H9 (cell line): ENCODE results near the gene SASH3. TPM values are rescaled to one million over a fixed set of nuclear protein-coding genes. Genes with fewer than 3 reads are reported as not detected.

Experiments used
- DNase-seq: peaks from one replicate; pipeline ENCODE4 v3.0.0-alpha.2; 2017
- H2AFZ ChIP-seq: one replicate; pipeline ENCODE4 v1.6.1; 2013; ENCODE audit warnings: mild to moderate bottlenecking, low read length, control low read depth, moderate library complexity
- H2AK5ac ChIP-seq: 2 replicates; pipeline ENCODE4 v1.6.1; 2013; ENCODE audit warnings: low read length, control low read depth, mixed read lengths; ENCODE audit not compliant: insufficient read length
- H2BK120ac ChIP-seq: one replicate; pipeline ENCODE4 v1.6.1; 2013; ENCODE audit warnings: low read depth, mild to moderate bottlenecking, low read length, control low read depth, inconsistent platforms; ENCODE audit not compliant: poor library complexity, severe bottlenecking
- H2BK12ac ChIP-seq: 2 replicates; pipeline ENCODE4 v1.6.1; 2013; ENCODE audit warnings: low read length, control low read depth, mixed read lengths, low read depth; ENCODE audit not compliant: insufficient read length
- H2BK15ac ChIP-seq: 2 replicates; pipeline ENCODE4 v1.6.1; 2013; ENCODE audit warnings: low read depth, low read length, control low read depth
- H2BK20ac ChIP-seq: one replicate; pipeline ENCODE4 v1.6.1; 2013; ENCODE audit warnings: low read depth, mild to moderate bottlenecking, low read length, control low read depth, inconsistent platforms; ENCODE audit not compliant: poor library complexity, severe bottlenecking
- H2BK5ac ChIP-seq: 2 replicates; pipeline ENCODE4 v1.6.1; 2013; ENCODE audit warnings: low read length, control low read depth, mixed read lengths; ENCODE audit not compliant: insufficient read length
- H3K14ac ChIP-seq: 2 replicates; pipeline ENCODE4 v1.6.1; 2013; ENCODE audit warnings: low read length, control low read depth; ENCODE audit not compliant: insufficient read depth
- H3K18ac ChIP-seq: 2 replicates; pipeline ENCODE4 v1.6.1; 2013; ENCODE audit warnings: low read depth, mild to moderate bottlenecking, mixed read lengths, low read length, control low read depth; ENCODE audit not compliant: insufficient read length
- H3K23ac ChIP-seq: 2 replicates; pipeline ENCODE4 v1.6.1; 2013; ENCODE audit warnings: low read length, control low read depth, mixed read lengths, low read depth; ENCODE audit not compliant: insufficient read length
- H3K23me2 ChIP-seq: 2 replicates; pipeline ENCODE4 v1.6.1; 2013; ENCODE audit warnings: low read depth, mild to moderate bottlenecking, mixed read lengths, low read length, control low read depth; ENCODE audit not compliant: insufficient read length, poor library complexity, severe bottlenecking
- H3K27ac ChIP-seq: 2 replicates; pipeline ENCODE4 v1.5.1; 2013; ENCODE audit warnings: low read length, control low read depth, mixed read lengths, low read depth; ENCODE audit not compliant: insufficient read length
- H3K27me3 ChIP-seq: 2 replicates; pipeline ENCODE4 v1.6.1; 2013; ENCODE audit warnings: low read length, control low read depth, inconsistent platforms; ENCODE audit not compliant: insufficient read depth
- H3K4ac ChIP-seq: 2 replicates; pipeline ENCODE4 v1.6.1; 2013; ENCODE audit warnings: low read depth, mild to moderate bottlenecking, control low read depth, inconsistent platforms, low read length, moderate library complexity
- H3K4me1 ChIP-seq: 2 replicates; pipeline ENCODE4 v1.6.1; 2013; ENCODE audit warnings: low read length, control low read depth, inconsistent platforms; ENCODE audit not compliant: insufficient read depth
- H3K4me2 ChIP-seq: 2 replicates; pipeline ENCODE4 v1.6.1; 2013; ENCODE audit warnings: low read length, control low read depth, mixed read lengths; ENCODE audit not compliant: insufficient read length, insufficient read depth
- H3K56ac ChIP-seq: 2 replicates; pipeline ENCODE4 v1.6.1; 2013; ENCODE audit warnings: low read depth, mild to moderate bottlenecking, mixed read lengths, low read length, control low read depth; ENCODE audit not compliant: insufficient read length
- H3K79me1 ChIP-seq: 2 replicates; pipeline ENCODE4 v1.6.1; 2013; ENCODE audit warnings: low read depth, mild to moderate bottlenecking, moderate library complexity, low read length, control low read depth, inconsistent platforms; ENCODE audit not compliant: insufficient read depth, poor library complexity, severe bottlenecking
- H3K79me2 ChIP-seq: 2 replicates; pipeline ENCODE4 v1.6.1; 2013; ENCODE audit warnings: low read length, control low read depth, inconsistent platforms; ENCODE audit not compliant: insufficient read depth
- H3K9ac ChIP-seq: 2 replicates; pipeline ENCODE4 v1.6.1; 2013; ENCODE audit warnings: low read length, control low read depth, mixed read lengths; ENCODE audit not compliant: insufficient read length; ENCODE audit errors: extremely low read depth
- H3K9me3 ChIP-seq: one replicate; pipeline ENCODE4 v1.6.1; 2013; ENCODE audit warnings: low read depth, low read length, inconsistent platforms; ENCODE audit not compliant: control insufficient read depth
- H3T11ph ChIP-seq: one replicate; pipeline ENCODE4 v1.6.1; 2013; ENCODE audit warnings: mild to moderate bottlenecking, low read length, control low read depth, inconsistent platforms
- H4K20me1 ChIP-seq: one replicate; pipeline ENCODE4 v1.6.1; 2013; ENCODE audit not compliant: control insufficient read depth, insufficient read length, insufficient read depth
- H4K5ac ChIP-seq: 2 replicates; pipeline ENCODE4 v1.6.1; 2013; ENCODE audit warnings: low read depth, mild to moderate bottlenecking, mixed read lengths, low read length, control low read depth; ENCODE audit not compliant: insufficient read length
- H4K8ac ChIP-seq: replicated peaks from 2 replicates; pipeline ENCODE4 v1.6.1; 2013; ENCODE audit warnings: low read length, control low read depth, mixed read lengths, low read depth; ENCODE audit not compliant: insufficient read length
- H4K91ac ChIP-seq: 2 replicates; pipeline ENCODE4 v1.6.1; 2013; ENCODE audit warnings: low read depth, mild to moderate bottlenecking, moderate library complexity, mixed read lengths, low read length, control low read depth; ENCODE audit not compliant: insufficient read length
- H3K27ac Mint-ChIP-seq, 3 experiments: 2 replicates in 2 of 3; 3 replicates in 1 of 3; pipeline ENCODE4 v1.8.0; 2020 to 2021; ENCODE audit warnings: mixed read lengths in 3 of 3, mild to moderate bottlenecking in 1 of 3, moderate library complexity in 1 of 3
- H3K27me3 Mint-ChIP-seq: 2 replicates; pipeline ENCODE4 v1.8.0; 2021; ENCODE audit warnings: low read depth, mild to moderate bottlenecking, moderate library complexity, mixed read lengths
- H3K36me3 Mint-ChIP-seq, 3 experiments: 2 replicates in 2 of 3; 3 replicates in 1 of 3; pipeline ENCODE4 v1.8.0; 2020 to 2021; ENCODE audit warnings: low read depth in 3 of 3, mixed read lengths in 3 of 3; ENCODE audit not compliant: insufficient read depth in 1 of 3
- H3K4me1 Mint-ChIP-seq, 2 experiments: 2 replicates each; pipeline ENCODE4 v1.8.0; 2020; ENCODE audit warnings: mixed read lengths in 2 of 2
- H3K4me3 Mint-ChIP-seq, 2 experiments: 2 replicates in 1 of 2; 3 replicates in 1 of 2; pipeline ENCODE4 v1.8.0; 2020 to 2021; ENCODE audit warnings: mild to moderate bottlenecking in 2 of 2, mixed read lengths in 2 of 2, moderate library complexity in 1 of 2
- H3K9me3 Mint-ChIP-seq, 2 experiments: 2 replicates in 1 of 2; 3 replicates in 1 of 2; pipeline ENCODE4 v1.8.0; 2020; ENCODE audit warnings: mild to moderate bottlenecking in 2 of 2, mixed read lengths in 2 of 2, moderate library complexity in 1 of 2
- CTCF ChIP-seq: fragments of 200-600 bp; sonication (generic); conservative IDR thresholded peaks from 3 replicates; pipeline ENCODE4 v1.8.0; 2021; ENCODE audit warnings: antibody characterized with exemption, mild to moderate bottlenecking
- WGBS: extraction: QIAGEN DNeasy Blood & Tissue Kit; methylation state at CpG from one replicate; pipeline ENCODE4 v1.1.7; 2013; ENCODE audit warnings: missing lambda C conversion rate, low lambda C conversion rate, mixed read lengths; ENCODE audit not compliant: insufficient read length; ENCODE audit errors: extremely low coverage; 5-methylcytosine and 5-hydroxymethylcytosine counted together
- total RNA-seq: library from RNA; stranded (reverse); gene quantifications from 2 replicates; pipeline ENCODE4 v1.2.1, GENCODE V29; 2021

SASH3 gene
- total RNA-seq, 1 experiment from 2014 or later: not detected

DNA sequence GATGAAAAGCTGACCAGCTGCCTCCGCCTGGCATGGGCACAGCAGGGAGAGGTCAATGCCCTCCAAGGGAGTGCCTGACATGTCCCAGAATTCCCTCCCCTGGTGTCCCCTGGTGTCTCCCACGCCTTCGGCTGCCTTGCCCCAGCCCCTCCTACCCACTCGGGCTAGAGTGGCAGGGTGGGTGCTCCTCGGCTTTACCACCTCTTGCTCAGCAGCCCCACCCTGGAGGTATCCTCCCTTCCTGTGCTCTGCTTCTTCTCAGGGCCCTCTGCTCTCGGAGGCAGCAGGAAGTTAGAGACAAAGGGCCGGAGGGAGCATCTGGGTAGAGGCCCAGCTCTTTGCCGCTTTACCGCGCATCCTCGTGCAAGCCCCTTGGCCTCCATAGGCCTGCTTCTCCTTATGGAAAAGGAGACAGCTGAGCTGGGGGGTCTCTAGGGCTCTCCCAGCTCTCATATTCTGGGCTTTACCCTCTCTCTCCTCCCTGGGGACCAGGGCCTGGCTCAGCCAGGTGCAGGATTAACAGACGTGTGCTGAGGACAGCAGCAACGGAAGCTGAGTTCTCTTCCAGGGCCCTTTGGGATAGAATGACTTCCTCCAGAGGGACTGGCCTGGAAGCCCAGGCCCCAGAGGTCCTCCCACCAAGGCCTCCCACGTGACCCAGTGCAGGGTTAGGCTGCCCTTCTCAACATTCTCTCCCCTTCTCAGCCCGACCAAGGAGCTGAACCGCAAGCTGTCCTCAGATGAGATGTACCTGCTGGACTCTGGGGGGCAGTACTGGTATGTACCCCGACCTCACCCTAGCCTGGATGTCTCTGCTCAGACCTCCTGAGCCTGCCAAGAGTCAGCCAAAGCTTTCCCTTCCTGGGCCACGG is 23.7 kb upstream of the SASH3 start:
- no peak overlapping the region for H2BK15ac ChIP-seq
- H2AK5ac ChIP-seq: no peak overlapping the region
- Mint-ChIP-seq H3K4me3 (no peak overlapping the region), H3K27ac (no peak overlapping the region), H3K27me3 (peaks cover 3% of the 10 kb centered on the region; the same call in 1 of the 2 replicates), H3K4me1 (peaks cover 5 to 15% of the 10 kb centered on the region in 2 experiments), H3K9me3 (peaks cover 0 to 72% of the 10 kb centered on the region in 2 experiments; a peak in 2 of 5 replicates), H3K36me3 (peaks cover 0 to 3% (median 0%) of the 10 kb centered on the region in 3 experiments; a peak in 3 of 7 replicates)
- H2BK20ac ChIP-seq: no peak overlapping the region
- no peak overlapping the region for H3K56ac ChIP-seq
- no peak overlapping the region for H3K9ac ChIP-seq
- no peak overlapping the region for H3T11ph ChIP-seq
- H2BK12ac ChIP-seq: no peak overlapping the region
- H4K20me1 ChIP-seq: no peaks in the 10 kb centered on the region
- peaks cover 4% of the 10 kb centered on the region for H3K23me2 ChIP-seq
- TF ChIP-seq CTCF: peak; percentile 40; the same call in 2 of the 3 replicates
- H3K27me3 ChIP-seq: no peaks in the 10 kb centered on the region
- no peaks in the 10 kb centered on the region for H3K79me1 ChIP-seq
- H3K4ac ChIP-seq: no peak overlapping the region
- no peaks in the 10 kb centered on the region for H3K79me2 ChIP-seq
- H3K4me2 ChIP-seq: no peak overlapping the region
- peak; percentile 73 for DNase-seq
- no peak overlapping the region for H2AFZ ChIP-seq
- no peak overlapping the region for H4K91ac ChIP-seq
- H3K27ac ChIP-seq: no peak overlapping the region
- no peak overlapping the region for H4K5ac ChIP-seq
- H2BK120ac ChIP-seq: no peak overlapping the region
- no peak overlapping the region for H4K8ac ChIP-seq
- H2BK5ac ChIP-seq: no peak overlapping the region
- no CpG with 5 or more reads among the region's 18 CpGs for WGBS
- no peak overlapping the region for H3K23ac ChIP-seq
- H3K14ac ChIP-seq: no peak overlapping the region
- H3K9me3 ChIP-seq: peaks cover 15% of the 10 kb centered on the region
- H3K18ac ChIP-seq: no peak overlapping the region
- H3K4me1 ChIP-seq: no peaks in the 10 kb centered on the region
